SU-DHL-6 (cell line): ENCODE results near the gene ZNF281.

ENCODE experiments used
- EZH2phosphoT487 ChIP-seq: fragments of 200-600 bp; sonication (generic), shearing (Covaris generic); conservative IDR thresholded peaks from 2 replicates; pipeline ENCODE4 v1.6.1; 2018; ENCODE audit warnings: mild to moderate bottlenecking, antibody characterized with exemption, low read length, moderate library complexity, mixed read lengths
- TF ChIP-seq, protein P1 (sequence below): fragments of 200-600 bp; sonication (generic); IDR thresholded peaks from one replicate; pipeline ENCODE4 v1.5.1; 2017; ENCODE audit warnings: antibody characterized with exemption, mild to moderate bottlenecking, low read length, moderate library complexity; ENCODE audit not compliant: insufficient read depth, poor library complexity, severe bottlenecking

DNA sequence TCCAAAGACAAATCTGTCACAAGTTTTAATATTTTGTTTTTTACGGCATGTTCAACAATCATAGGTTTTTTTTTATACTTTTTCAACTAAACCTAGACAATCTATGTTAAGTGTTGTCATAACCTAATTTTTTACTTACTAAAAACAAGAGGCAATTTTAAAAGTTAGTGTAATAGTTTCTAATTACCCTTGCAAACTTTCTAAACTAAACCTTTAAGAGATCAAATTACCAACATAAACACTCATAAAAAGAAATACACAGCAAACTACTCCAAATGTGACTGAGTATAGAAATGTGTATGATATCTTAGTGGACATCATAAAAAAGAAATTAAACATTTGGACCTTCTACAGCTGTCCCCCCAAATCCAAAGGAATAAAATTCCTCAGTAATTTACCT is 10.0 kb downstream of the ZNF281 start:
- TF ChIP-seq, protein P1, sequence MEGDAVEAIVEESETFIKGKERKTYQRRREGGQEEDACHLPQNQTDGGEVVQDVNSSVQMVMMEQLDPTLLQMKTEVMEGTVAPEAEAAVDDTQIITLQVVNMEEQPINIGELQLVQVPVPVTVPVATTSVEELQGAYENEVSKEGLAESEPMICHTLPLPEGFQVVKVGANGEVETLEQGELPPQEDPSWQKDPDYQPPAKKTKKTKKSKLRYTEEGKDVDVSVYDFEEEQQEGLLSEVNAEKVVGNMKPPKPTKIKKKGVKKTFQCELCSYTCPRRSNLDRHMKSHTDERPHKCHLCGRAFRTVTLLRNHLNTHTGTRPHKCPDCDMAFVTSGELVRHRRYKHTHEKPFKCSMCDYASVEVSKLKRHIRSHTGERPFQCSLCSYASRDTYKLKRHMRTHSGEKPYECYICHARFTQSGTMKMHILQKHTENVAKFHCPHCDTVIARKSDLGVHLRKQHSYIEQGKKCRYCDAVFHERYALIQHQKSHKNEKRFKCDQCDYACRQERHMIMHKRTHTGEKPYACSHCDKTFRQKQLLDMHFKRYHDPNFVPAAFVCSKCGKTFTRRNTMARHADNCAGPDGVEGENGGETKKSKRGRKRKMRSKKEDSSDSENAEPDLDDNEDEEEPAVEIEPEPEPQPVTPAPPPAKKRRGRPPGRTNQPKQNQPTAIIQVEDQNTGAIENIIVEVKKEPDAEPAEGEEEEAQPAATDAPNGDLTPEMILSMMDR, result no peak
- TF ChIP-seq EZH2phosphoT487, result no peak
